ENCODE measurements around the gene SQOR.

Gene SQOR

DNA sequence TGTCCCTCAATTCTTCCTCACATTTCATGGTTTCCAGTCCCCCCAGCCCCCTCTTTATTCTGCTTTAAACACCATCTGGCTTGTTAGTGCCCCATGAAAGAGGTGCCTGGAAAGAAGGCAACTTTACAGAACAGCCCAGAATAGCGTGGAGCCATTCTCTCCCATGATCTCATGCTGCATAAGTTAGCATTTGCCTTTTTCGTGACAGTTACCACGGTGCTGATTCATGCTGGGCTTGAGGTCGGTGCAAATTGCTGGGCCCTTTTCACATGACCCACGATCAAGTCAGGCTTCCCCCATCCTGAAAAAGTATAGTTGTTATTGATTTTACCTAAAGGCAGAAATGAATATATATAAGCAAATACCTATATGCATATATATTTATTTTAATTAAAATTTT lies 29.6 kb downstream of the SQOR start:
- no peak for DNase-seq

DNA sequence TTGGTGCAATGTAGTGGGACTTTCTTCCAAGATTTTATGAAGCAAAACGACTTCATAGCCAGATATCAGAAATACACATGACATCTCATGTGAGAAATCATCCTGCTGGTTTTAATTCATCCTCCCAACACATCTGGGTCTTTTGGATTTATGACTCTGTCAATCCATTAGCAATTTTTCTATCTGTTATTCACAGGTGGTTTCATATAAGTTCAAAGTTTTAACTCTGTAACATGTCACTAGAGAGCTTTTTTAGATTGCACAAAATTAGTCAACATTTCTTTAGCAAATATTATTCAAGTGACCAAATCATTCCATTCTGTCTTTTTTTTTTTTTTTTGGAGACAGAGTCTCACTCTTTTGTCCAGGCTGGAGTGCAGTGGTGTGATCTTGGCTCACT lies 30.4 kb downstream of the SQOR start:
- no peak for DNase-seq

DNA sequence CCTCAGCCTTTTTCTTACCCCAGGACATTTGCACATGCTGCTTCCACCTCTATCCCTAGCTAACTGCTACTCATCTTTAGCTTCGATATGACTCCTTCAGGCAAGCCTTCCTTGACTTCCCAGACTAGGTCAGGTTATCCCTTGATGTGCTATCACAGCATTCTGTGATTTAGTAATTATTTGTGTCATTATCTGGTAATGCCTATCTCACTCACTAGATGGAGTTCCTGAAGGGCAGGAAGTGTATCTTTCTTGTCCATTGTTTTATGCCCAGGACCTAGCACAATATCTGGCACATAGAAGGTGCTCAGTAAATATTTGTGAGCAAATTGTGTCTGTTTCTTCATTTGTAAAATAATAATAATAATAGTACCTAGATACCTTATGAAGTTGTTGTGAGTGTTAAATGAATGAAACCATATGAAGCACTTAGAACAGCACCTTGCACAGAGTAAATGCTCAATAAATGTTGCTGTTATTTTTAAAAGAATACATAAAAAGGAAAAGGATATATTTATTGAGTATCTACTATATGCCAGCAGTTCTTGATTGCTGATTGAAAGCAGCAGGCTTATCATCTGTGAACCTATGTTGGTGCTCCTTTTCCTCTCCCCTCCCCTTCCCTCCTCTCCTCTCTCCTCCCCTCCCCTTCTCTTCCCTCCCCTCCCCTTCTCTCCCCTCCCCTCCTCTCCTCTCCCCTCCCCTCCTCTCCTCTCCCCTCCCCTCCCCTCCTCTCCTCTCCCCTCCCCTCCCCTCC lies 31.5 kb downstream of the SQOR start:
- DNase-seq = no peak

DNA sequence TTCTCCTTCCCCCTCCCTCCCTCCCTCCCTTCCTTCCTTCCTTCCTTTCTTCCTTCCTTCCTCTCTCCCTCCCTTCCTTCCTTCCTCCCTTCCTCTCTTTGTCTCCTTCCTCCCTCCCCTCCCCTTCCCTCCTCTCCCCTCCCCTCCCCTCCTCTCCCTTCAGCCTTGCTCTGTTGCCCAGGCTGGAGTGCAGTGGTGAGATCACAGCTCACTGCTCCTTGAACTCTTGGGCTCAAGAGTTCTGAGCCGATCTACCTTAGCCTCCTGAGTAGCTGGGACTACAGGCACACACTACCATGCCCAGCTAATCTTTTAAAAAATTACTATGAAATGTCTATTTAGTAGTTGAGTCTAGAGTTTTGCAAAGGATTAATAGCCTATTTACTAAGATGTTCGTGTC lies 32.2 kb downstream of the SQOR start:
- no peak for DNase-seq

DNA sequence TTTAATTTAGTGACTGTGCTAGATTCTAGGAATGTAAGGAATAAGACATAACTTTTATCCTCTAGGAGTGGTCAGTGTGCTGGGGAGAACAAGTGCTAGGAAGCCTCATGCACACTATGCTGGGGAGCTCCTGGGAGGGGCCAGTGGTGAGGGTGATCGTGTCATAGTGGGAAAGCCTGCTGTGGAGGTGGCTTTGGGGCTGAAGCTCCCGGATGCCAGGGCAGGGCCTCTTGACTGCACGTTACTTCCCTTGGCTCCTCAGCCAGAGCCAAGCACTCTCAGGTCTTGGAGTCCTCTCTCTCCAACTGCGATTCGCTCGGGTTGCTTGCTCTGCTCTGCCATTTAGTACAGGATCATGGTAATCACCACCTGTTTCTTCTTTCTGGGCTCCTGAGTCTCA lies 33.6 kb downstream of the SQOR start:
- no peak for DNase-seq

DNA sequence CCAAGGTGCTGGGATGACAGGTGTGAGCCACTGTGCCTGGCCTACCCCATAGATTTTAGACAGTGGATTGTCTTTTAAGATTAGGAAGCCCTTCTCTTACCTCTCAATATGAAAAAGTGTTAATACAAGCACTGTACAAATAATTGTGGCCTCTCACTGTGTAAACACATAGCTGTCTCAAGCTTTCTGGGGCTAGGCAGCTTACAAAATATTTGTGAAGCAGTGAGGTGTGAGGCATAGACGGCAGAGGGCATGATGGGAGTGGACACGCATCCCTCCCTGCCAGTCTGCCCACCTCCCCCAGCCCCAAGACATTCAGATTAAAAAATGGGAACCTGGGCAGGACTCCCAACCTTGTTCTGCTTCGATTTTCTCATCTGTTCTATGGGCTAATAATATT lies 34.6 kb downstream of the SQOR start:
- no peak for DNase-seq

DNA sequence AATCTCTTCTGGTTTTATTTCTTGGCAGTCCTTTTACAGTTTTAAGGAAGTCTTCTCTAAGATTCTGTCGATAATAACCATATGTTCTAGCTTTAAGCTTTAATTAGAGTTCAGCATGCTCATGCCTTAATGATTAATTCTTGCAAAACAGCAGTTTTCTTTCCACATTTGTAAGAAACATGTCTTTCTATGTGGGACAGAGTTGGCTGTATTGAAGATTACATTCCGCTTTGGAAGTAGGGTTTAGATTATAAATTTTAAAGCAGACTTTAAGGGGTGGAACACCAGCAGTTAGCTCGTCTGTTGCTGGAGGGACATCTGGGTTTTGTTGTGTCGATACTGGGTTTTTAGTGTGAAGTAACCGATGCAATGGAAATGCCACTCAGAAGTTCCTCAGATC lies 35.3 kb downstream of the SQOR start:
- DNase-seq = no peak

DNA sequence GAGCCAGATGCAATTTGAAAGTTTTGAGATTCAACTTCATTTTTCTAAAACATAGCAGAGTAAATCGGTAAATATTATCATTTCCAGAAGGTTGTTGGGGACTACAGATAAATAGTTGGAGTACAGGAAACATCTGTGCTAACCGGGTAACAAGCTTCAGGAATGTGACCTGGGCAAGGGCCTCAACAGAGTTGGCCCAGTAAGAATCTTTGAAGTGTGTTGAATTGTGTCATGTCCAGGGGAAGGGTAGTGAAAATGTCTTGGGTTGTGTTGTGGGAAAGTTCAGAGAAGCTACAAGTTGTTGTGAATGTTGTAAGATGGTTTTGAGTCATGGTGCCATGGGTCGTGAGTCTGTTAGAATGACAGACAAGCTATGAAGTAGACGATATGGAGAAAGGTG lies 35.7 kb downstream of the SQOR start:
- DNase-seq = no peak

DNA sequence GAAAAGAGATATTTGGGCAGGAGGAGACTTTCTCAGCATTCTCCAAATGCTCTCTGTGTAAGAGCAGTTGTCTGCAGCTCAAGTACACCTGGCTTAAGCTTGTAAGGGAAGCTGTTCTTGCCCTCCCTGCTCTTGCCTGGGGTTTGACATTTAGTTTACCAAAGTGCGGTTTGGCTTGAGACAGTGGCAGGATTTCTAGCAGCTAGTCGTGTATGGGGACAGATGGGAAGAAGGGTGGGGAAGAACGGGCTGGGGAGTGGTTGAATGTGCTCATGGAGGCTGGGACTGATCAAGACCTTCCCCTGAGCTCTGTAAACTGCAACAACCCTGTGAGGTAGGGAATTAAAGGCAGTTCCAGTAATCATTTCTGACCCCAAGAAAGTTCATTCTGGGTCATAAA lies 39.8 kb downstream of the SQOR start:
- DNase-seq = no peak

DNA sequence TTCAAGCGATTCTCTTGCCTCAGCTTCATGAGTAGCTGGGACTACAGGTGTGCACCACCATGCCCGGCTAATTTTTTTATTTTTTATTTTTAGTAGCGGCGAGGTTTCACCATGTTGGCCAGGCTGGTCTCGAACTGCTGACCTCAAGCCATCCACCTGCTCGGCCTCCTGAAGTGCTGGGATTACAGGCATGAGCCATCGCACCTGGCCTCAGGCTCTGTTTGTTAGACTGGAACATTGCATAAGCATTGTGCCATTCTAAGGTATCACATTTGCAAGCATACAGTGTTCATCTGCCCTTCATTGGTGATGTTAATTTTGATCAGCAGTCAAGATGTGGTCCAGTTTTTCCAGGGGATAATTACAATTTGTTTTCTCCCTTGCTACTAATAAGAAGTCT lies 43.0 kb downstream of the SQOR start:
- DNase-seq = no peak

DNA sequence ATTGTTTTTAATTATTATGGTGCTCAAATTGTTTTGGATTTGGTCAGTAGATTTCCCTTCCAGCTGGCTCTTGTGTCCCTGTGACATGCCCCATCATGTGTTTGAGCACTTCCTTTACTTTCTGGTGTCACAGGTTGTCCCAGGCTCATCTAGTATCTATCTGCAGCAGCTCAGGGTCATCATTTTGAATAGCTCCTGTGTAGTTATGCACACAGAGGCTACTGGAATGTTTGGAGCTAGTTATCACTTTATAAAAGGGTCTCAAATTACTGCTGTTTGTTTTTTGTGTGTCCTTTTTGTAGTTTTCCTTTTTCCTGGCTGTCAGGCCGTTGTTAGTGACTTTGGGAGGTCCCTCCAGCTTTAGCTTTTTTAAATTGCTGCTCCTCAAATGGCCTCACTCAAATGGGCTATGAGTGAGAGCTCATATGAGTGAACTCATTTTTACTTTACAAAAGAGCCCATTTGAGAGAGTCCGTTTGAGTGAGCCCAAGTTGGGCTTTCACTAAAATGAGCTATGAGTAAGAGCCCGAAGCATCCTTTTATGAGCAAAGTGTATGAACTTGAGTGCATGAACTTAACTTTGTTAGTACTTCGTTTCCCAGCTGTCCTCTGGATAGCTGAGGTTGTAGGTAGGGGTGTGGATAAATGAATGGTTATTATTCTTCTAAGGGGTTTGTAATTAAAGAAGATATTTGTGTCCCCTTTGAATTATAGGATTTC lies 43.8 kb downstream of the SQOR start:
- DNase-seq = no peak

DNA sequence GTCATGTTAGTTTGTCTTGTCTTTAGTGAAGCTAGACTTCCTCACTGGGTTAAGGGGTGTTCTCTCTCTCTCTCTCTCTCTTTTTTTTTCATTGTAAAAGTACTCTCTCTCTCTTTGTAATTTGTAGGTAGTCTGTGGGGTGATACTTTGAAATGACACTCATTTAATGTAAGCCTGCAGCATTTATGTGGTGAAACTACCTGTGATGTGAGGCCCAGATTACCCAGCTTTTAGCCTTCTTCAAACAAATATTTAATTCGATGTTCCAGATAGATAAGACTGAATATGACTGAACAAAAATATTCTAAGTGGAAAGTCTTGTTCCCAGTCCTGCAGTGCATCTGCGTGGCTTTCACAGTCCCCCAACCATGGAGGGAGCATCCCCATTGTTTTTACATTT lies 49.7 kb downstream of the SQOR start:
- DNase-seq = no peak

DNA sequence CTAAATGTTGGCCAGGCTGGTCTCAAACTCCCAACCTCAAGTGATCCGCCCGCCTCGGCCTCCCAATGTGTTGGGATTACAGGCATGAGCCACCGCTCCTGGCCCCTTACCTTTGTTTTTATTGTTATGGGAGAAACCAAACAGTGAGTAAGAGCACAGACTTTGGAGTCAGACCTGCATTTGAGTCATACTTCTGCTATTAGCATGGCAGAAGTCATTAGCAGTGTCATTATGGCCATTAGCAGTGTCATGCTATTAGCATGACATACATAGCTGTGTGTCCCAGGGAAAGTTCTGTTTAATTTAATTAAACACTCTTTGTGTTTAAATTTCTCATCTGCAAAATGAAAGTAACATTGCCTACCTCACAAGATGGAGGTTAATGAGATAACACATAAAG lies 54.8 kb downstream of the SQOR start:
- DNase-seq = no peak

DNA sequence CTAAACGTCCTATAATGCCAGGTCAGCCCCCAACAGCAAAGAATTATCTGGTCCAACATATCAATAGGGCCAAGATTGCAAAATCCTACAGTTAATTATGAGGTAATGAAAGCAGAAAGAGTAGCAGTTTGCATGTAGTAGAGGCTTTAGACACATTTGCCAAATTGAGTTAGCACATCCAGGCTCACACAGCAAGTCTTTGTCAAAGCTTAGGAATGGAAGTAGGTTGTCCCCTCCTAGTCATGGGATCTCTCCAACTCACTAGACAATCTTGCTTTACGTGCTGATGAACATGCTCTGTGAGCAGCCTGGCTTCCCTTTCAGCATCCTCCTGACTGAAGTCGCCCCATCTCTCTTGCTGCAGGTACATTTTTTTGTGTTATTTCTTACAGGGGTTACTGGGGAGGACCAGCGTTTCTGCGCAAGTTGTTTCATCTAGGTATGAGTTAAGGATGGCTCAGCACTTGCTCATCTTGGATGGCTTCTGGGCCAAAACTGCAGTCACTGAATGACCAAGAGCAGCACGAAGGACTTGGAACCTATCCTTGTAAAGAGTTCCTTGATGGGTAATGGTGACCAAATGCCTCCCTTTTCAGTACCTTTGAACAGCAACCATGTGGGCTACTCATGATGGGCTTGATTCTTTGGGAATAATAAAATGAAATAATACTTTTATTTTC lies 55.9 kb downstream of the SQOR start:
- no peak for DNase-seq

DNA sequence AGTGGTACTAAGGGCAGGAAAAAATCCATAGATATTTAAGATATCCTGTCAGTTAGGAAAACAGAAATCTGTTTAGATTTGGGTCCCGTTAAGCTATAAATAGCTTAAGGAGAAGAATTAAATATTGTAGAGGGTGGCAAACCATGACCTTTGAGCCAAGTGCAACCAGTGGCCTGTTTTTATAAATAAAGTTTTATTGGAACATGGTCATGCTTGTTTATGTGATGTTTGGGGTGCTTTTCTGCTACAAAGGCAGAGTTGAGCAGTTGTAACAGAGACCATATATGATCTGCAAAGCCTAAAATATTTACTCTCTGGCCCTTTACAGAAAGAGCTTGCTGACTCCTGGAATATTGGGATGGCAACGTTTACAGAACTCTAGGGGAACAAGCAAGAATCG lies 66.3 kb downstream of the SQOR start:
- no peak for DNase-seq

DNA sequence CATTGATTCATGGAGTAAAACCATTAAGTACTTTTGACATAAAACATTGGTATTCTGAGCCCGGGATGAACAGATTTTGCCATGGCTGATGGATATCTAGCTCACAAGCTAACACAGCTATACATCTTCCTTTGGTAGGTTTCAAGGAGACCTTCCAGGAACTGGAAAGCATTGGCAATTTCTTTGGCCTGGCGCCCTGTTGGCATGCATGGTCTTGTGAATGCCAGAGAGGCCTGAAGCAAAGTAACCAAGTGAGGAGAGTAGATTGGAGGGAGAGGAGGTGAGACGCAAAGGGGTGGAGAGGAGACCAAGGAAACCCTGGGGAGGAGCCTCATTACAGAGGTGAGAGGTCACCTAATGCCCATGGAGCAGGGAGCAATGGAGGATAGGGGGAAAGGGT lies 67.2 kb downstream of the SQOR start:
- DNase-seq = no peak

DNA sequence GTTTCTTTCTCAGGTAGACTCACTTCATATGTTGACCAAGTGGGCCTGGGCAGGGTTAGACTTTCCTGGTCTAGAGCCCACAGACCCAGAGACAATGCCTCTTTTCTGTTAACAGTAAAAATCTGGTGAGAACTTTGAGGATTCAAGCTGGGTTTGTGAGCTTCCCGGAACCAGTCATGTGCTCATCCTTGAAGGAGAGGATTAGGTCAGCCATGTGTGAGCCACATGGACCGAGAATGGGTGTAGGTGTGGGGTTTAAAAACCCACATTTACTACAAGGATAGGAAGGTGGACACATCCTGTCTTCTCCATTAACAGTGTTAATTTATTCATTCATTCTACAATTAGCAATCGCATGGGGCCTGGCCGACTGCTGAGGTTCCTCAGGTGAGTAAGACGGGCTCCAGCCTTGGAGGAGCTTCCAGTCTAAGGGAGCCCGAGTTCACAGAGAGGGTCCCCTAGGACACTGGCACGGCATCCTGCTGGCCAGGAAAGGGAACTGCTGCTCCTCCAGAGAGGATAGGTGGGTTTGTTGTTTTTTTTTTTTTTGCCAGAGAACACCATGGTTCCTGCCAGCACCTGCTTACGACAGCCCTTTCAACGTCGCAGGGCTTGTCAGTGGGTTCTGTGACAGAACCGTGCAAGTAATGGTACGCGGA lies 69.0 kb downstream of the SQOR start:
- DNase-seq = no peak

DNA sequence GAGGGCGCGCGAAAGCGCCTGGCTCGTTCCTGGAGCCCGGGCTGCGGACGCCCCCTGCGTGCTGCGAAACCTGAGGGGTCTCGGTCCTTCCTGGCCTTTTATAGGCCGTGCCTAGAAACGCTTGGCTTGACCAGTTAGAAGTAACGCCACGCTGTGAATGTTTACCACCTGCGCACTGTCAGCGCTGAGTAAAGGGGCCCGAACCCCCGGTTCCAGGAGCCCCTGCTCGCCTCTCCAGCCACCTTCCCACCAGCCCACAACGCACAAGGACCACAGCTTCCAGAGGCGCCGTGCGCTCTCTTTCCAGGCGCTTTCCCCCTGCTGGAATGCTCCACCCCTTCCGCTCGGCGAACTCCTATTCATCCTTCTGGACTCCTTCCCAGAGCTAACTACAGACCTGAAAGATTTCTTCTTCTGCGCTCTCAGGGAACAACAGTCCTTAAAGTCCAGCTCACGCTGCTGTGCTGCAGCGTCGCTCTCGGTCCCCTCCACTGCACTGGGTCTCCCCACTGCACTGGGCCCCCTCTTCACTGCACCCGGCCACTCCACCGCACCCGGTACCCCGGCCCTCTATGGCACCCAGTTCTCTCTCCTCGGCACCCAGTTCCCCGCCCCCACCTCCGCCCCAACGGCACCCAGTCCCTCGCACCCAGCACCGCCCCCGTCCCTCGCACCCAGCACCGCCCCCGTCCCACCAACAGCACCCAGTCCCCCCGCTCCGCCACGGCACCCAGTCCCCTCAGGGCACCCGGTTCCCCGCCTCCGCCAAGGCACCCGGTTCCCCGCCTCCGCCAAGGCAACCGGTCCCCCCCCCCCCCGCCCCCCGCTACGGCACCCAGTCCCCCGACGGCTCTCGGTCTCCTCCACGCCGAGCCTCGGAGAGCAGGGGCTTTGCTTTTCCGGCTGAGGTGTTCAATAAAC lies 69.8 kb downstream of the SQOR start:
- no peak for DNase-seq

DNA sequence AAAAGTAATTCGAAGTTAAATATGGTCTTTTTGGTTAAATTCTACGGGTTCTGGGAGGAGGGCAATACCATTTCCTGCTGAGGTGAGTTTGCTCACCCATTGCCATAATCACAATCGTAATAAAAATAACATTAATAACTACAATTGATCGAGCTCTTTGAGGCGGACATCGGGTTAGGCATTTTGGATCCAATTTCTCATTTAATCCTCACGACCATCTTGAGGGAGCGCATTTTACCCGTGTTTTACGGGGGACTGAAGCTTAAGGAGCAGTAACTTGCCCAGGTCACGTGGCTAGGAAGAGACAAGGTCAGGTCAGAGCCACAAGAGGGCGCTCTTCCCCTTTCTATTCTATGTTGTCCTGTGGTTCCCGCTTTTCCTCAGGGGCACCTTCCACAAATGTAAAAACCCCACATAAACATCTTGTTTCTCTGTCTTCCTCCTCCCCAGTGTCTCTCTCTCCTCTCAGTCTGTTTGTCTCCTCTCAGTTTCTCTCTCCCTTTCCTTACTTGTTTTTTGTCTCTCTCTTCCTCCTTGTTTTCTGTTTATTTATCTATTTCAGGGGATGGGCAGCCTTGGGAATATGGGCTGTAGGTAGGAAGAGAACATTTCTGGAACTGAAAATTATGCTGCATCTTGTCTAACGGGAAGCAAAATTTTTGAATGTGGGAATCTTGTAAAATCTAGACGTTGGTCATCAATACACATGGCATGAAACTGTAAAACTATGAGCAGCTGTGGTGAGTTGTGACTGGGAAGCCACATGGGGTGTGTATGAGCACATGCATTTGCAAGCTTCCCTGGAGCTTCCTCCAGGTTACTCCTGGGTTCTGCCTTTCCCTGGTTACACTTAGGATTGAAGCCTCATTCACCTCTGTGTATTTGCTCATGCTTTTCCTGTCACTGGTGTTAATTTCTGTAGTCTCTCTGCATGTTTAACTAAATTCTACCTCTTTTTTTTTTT lies 71.0 kb downstream of the SQOR start:
- DNase-seq = peak; percentile 51

DNA sequence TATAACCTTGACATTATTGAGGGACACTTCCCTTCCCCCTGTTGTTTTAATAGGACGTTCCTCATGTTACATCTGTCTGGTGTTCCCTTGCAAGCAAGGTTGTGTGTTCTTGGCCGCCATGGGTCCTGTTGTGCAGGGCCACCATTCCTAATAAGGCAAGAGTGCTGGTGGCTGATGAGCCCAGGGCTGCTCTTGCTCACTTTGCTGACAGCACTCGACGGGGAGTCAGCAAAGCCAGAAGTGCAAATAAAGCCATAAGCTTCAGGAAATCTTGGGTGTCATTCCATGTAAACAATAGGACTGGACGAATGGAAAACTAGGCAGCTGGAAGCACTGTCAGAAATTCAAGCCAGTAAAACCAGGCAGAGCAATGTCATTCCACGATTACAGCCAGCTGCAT lies 75.8 kb downstream of the SQOR start:
- no peak for DNase-seq

Measured in GDM1 (cell line).